B cell (primary cell): ENCODE data around the gene FASTK. TPM values are rescaled to one million over a fixed set of nuclear protein-coding genes. Genes with fewer than 3 reads are reported as not detected.

Experiments used
- ATAC-seq: fragments of 200-7000 bp; cut with Tn5 transposase; one replicate; pipeline ENCODE4 v1.10.0; 2021; ENCODE audit warnings: low read depth, mild to moderate bottlenecking, moderate number of reproducible peaks, moderate library complexity
- CTCF ChIA-PET: fragments of 350-600 bp; sonication (Branson Sonifier 250); formaldehyde crosslinking; loops from one replicate; lab custom pipeline; 2021; ENCODE audit warnings: antibody characterized with exemption, inconsistent platforms; lab: Charles Lee
- POLR2A ChIA-PET: fragments of 350-600 bp; sonication (Branson Sonifier 250); formaldehyde crosslinking; loops from one replicate; lab custom pipeline; 2021; ENCODE audit warnings: antibody characterized with exemption; lab: Charles Lee
- DNase-seq: peaks from one replicate; pipeline ENCODE4 v3.0.0; 2013
- H2AFZ ChIP-seq: 2 replicates; pipeline ENCODE4 v1.6.1; 2012; ENCODE audit warnings: mild to moderate bottlenecking, low read depth, low read length; ENCODE audit not compliant: insufficient read depth, poor library complexity, severe bottlenecking
- H3K27ac ChIP-seq, 2 donors: 1 replicate in 1 of 2; 2 replicates in 1 of 2; pipeline ENCODE4 v1.5.1; 2012 to 2013; ENCODE audit warnings: low read length in 2 of 2, mild to moderate bottlenecking in 2 of 2, moderate library complexity in 1 of 2
- H3K27me3 ChIP-seq, 4 experiments: fragments of 200-600 bp in 1 of 4; sonication (generic) in 1 of 4; replicated peaks in 1 of 4; 1 replicate in 2 of 4; 2 replicates in 2 of 4; pipeline versions ENCODE4 v1.6.1 to v1.7.0; 2013 to 2016; ENCODE audit warnings: low read length in 3 of 4, mild to moderate bottlenecking in 2 of 4, mixed read lengths in 1 of 4, moderate library complexity in 1 of 4; ENCODE audit not compliant: insufficient read depth in 4 of 4, control insufficient read depth in 3 of 4; ENCODE audit errors: control extremely low read depth in 1 of 4
- H3K36me3 ChIP-seq, 2 experiments: replicated peaks in 1 of 2; 1 replicate in 1 of 2; 2 replicates in 1 of 2; pipeline versions ENCODE4 v1.6.1 to v1.7.1; 2013; ENCODE audit warnings: low read length in 1 of 2; ENCODE audit not compliant: insufficient read depth in 2 of 2, control insufficient read depth in 1 of 2; ENCODE audit errors: control extremely low read depth in 1 of 2, extremely low read depth in 1 of 2
- H3K4me1 ChIP-seq, 2 donors: fragments of 200-600 bp in 1 of 2; sonication (generic) in 1 of 2; 1 replicate in 1 of 2; 2 replicates in 1 of 2; pipeline versions ENCODE4 v1.5.1 to v1.6.1; 2013 to 2017; ENCODE audit warnings: low read length in 2 of 2; ENCODE audit not compliant: control insufficient read depth in 2 of 2, insufficient read depth in 2 of 2
- H3K4me2 ChIP-seq: replicated peaks from 2 replicates; pipeline ENCODE3; 2012; ENCODE audit warnings: mild to moderate bottlenecking, low read depth, low read length; ENCODE audit not compliant: poor library complexity, severe bottlenecking
- H3K4me3 ChIP-seq, 5 experiments: fragments of 200-600 bp in 1 of 5; sonication (generic) in 1 of 5; 1 replicate in 3 of 5; 2 replicates in 2 of 5; pipeline versions ENCODE4 v1.5.1 to v1.7.0; 2011 to 2016; ENCODE audit warnings: low read length in 4 of 5, mild to moderate bottlenecking in 4 of 5, low read depth in 2 of 5, control low read depth in 1 of 5, moderate library complexity in 1 of 5; ENCODE audit not compliant: insufficient read depth in 1 of 5; ENCODE audit errors: control extremely low read depth in 1 of 5, extremely low read depth in 1 of 5
- H3K79me2 ChIP-seq: fragments of 200-600 bp; sonication (generic); one replicate; pipeline ENCODE4 v1.6.0; 2016; ENCODE audit warnings: low read length; ENCODE audit not compliant: control insufficient read depth, insufficient read depth
- H3K9ac ChIP-seq: fragments of 200-600 bp; sonication (generic); 2 replicates; pipeline ENCODE4 v1.6.1; 2017; ENCODE audit warnings: mild to moderate bottlenecking, low read length, moderate library complexity
- H3K9me3 ChIP-seq, 3 donors: one replicate each; pipeline versions ENCODE4 v1.6.1 to v1.7.1; 2013; ENCODE audit warnings: low read length in 2 of 3; ENCODE audit not compliant: control insufficient read depth in 2 of 3, insufficient read depth in 1 of 3; ENCODE audit errors: control extremely low read depth in 1 of 3
- H4K20me1 ChIP-seq: 2 replicates; pipeline ENCODE4 v1.6.0; 2012; ENCODE audit warnings: mild to moderate bottlenecking, low read length; ENCODE audit not compliant: insufficient read depth, control insufficient read depth, poor library complexity, severe bottlenecking
- H3K27ac Mint-ChIP-seq: one replicate; pipeline ENCODE4 v1.8.0; 2021; ENCODE audit warnings: mixed read lengths
- H3K27me3 Mint-ChIP-seq: one replicate; pipeline ENCODE4 v1.8.0; 2021; ENCODE audit warnings: mixed read lengths
- H3K4me1 Mint-ChIP-seq: one replicate; pipeline ENCODE4 v1.8.0; 2021; ENCODE audit warnings: mixed read lengths
- H3K4me3 Mint-ChIP-seq: one replicate; pipeline ENCODE4 v1.8.0; 2021; ENCODE audit warnings: mixed read lengths
- H3K9me3 Mint-ChIP-seq: one replicate; pipeline ENCODE4 v1.8.0; 2022; ENCODE audit warnings: mixed read lengths; ENCODE audit not compliant: insufficient read depth
- CTCF ChIP-seq: fragments of 200-600 bp; IDR thresholded peaks from one replicate; pipeline ENCODE4 v1.8.0; 2022; ENCODE audit warnings: antibody characterized with exemption, mild to moderate bottlenecking
- EZH2 ChIP-seq: IDR thresholded peaks from 2 replicates; pipeline ENCODE4 v1.6.1; 2012; ENCODE audit warnings: borderline replicate concordance, low read depth, mild to moderate bottlenecking, moderate library complexity, low read length; ENCODE audit not compliant: insufficient read depth, poor library complexity, severe bottlenecking
- WGBS: methylation state at CpG from one replicate; pipeline ENCODE4 v1.1.5; 2013; ENCODE audit warnings: missing lambda C conversion rate; ENCODE audit not compliant: insufficient coverage; 5-methylcytosine and 5-hydroxymethylcytosine counted together
- intact Hi-C: fragments of 100-400 bp; cut with micrococcal nuclease; formaldehyde crosslinking; loops from one replicate; pipeline ENCODE4 v1.10.0; 2022
- polyA plus RNA-seq: library from polyadenylated mRNA; depleted of rRNA; stranded (reverse); fragments of >200 nt; gene quantifications from 2 replicates; pipeline ENCODE4 v1.2.3, GENCODE V29; 2012
- total RNA-seq, 2 donors: library from RNA; stranded (reverse); fragments of 120-200 nt in 1 of 2; gene quantifications; 1 replicate in 1 of 2; 2 replicates in 1 of 2; pipeline versions ENCODE4 v1.2.3 to v1.2.4, GENCODE V29; 2013 to 2022

FASTK gene
- total and polyA plus RNA-seq, 2 donors (not counting 1 experiment from before 2014, with no cell fraction given): 120 to 258 TPM

GRCh38 chr7:151123158-151123821 is 42.7 kb upstream of the FASTK start:
- CTCF ChIA-PET: interaction anchor here (0.6 to 2.0 kb wide), 29 partner anchors 9 to 949 kb away, joined by 3 to 17 read pairs (median 4); partner anchors contain the start of gene FASTK
- H3K27ac ChIP-seq: no peak overlapping the region
- H3K9me3 ChIP-seq: no peaks in the 10 kb centered on the region
- H3K27me3 ChIP-seq: no peaks in the 10 kb centered on the region
- intact Hi-C loops: no loop called here
- H3K9ac ChIP-seq: no peak overlapping the region
- POLR2A ChIA-PET: no interaction called here
- H3K4me3 ChIP-seq: no peak overlapping the region
- H3K79me2 ChIP-seq: no peaks in the 10 kb centered on the region
- no peak overlapping the region for H3K4me2 ChIP-seq
- peaks cover 0 to 6% of the 10 kb centered on the region in 2 donors for H3K4me1 ChIP-seq
- Mint-ChIP-seq H3K9me3 (no peaks in the 10 kb centered on the region), H3K27me3 (peaks cover 3% of the 10 kb centered on the region), H3K4me3 (no peak overlapping the region), H3K27ac (no peak overlapping the region), H3K4me1 (peaks cover 6% of the 10 kb centered on the region)
- H3K36me3 ChIP-seq: no peaks in the 10 kb centered on the region
- WGBS: 94% methylated on average over 44 of the region's 50 CpGs
- H4K20me1 ChIP-seq: no peaks in the 10 kb centered on the region
- no peak overlapping the region for H2AFZ ChIP-seq
- TF ChIP-seq EZH2 (no peak), CTCF (no peak)
- ATAC-seq (no peak), DNase-seq (no peak)

GRCh38 chr7:151122796-151123157 is 42.2 kb upstream of the FASTK start:
- intact Hi-C loops: no loop called here
- Mint-ChIP-seq H3K4me1 (peaks cover 6% of the 10 kb centered on the region), H3K27me3 (peaks cover 3% of the 10 kb centered on the region), H3K9me3 (no peaks in the 10 kb centered on the region), H3K27ac (no peak overlapping the region), H3K4me3 (no peak overlapping the region)
- POLR2A ChIA-PET: no interaction called here
- DNase-seq (no peak), ATAC-seq (no peak)
- H3K4me2 ChIP-seq: no peak overlapping the region
- no peak overlapping the region for H3K27ac ChIP-seq
- no peak for TF ChIP-seq CTCF
- TF ChIP-seq EZH2: no peak
- no peak overlapping the region for H3K9ac ChIP-seq
- H3K4me3 ChIP-seq: no peak overlapping the region
- no peaks in the 10 kb centered on the region for H4K20me1 ChIP-seq
- no peaks in the 10 kb centered on the region for H3K79me2 ChIP-seq
- 96% methylated on average over 27 of the region's 29 CpGs for WGBS
- H2AFZ ChIP-seq: no peak overlapping the region
- H3K4me1 ChIP-seq: peaks cover 0 to 6% of the 10 kb centered on the region in 2 donors
- no peaks in the 10 kb centered on the region for H3K36me3 ChIP-seq
- no peaks in the 10 kb centered on the region for H3K9me3 ChIP-seq
- CTCF ChIA-PET: interaction anchor here (1.8 kb wide), 1 partner anchor 180 kb away, joined by 8 read pairs; no protein-coding TSS in a partner anchor
- H3K27me3 ChIP-seq: no peaks in the 10 kb centered on the region
